Measurements from ENCODE around the gene SMIM33. TPM values are rescaled to one million over a fixed set of nuclear protein-coding genes. Genes with fewer than 3 reads are reported as not detected.
"Not testable (repeated sequence)": the region's sequence is repeated elsewhere in the genome, so short reads cannot be mapped to it uniquely, and the experiment has no call there.

Gene SMIM33
- polyA plus RNA-seq, 1 of the 3 experiments (the other 2 are of a cell fraction), result not detected

GRCh38 chr5:139478657-139479423 is 8.0 kb downstream of the SMIM33 start:
- H3K9me3 ChIP-seq; DNase-seq; H4K20me1 ChIP-seq (ENCODE audit: insufficient read depth); H3K27me3 ChIP-seq (ENCODE audit: insufficient read depth); POLR2A ChIA-PET; H3K9ac ChIP-seq; H3K4me3 ChIP-seq (ENCODE audit: low read depth in 2 of 2, low read length in 1 of 2); H3K4me2 ChIP-seq; H3K9me2 ChIP-seq; H3K27ac ChIP-seq (ENCODE audit: low read depth in 2 of 2, low read length in 1 of 2); H2AFZ ChIP-seq (ENCODE audit: low read depth): not testable (repeated sequence)
- H3K4me1 ChIP-seq (ENCODE audit: control insufficient read depth in 1 of 2, insufficient read depth in 2 of 2, low read depth in 1 of 2, low read length in 1 of 2), result peaks cover 14 to 16% of the 10 kb centered on the region in 2 experiments; a peak in 2 of 4 replicates
- 90% methylated on average over 9 of the region's 9 CpGs for WGBS (ENCODE audit: low lambda C conversion rate)
- H3F3A ChIP-seq (replicated peaks; ENCODE audit: insufficient read depth), result peaks cover 23% of the 10 kb centered on the region
- peaks cover 45% of the 10 kb centered on the region for H3K79me2 ChIP-seq (ENCODE audit: insufficient read depth)
- H3K36me3 ChIP-seq (replicated peaks in 1 of 2; ENCODE audit: control insufficient read depth in 1 of 2, insufficient read depth in 2 of 2, low read length in 1 of 2), result peaks cover 25 to 26% of the 10 kb centered on the region in 2 experiments
- CTCF ChIA-PET, result interaction anchor here (1.5 kb wide), 1 partner anchor 39 kb away, joined by 4 read pairs; no protein-coding TSS in a partner anchor

- Histone ChIP-seq H3F3A (replicated peaks; ENCODE audit: insufficient read depth) (peaks cover 27% of the 10 kb centered on the region), H3K79me2 (ENCODE audit: insufficient read depth) (peaks cover 45% of the 10 kb centered on the region), H3K36me3 (replicated peaks in 1 of 2; ENCODE audit: control insufficient read depth in 1 of 2, insufficient read depth in 2 of 2, low read length in 1 of 2) (peaks cover 25 to 26% of the 10 kb centered on the region in 2 experiments), H3K4me1 (ENCODE audit: control insufficient read depth in 1 of 2, insufficient read depth in 2 of 2, low read depth in 1 of 2, low read length in 1 of 2) (peaks cover 14% of the 10 kb centered on the region in 2 experiments; a peak in 2 of 4 replicates)
- CTCF ChIA-PET, result interaction anchor here (1.1 kb wide), 1 partner anchor 57 kb away, joined by 3 read pairs; no protein-coding TSS in a partner anchor
- H3K9me2 ChIP-seq; H4K20me1 ChIP-seq (ENCODE audit: insufficient read depth); H3K9me3 ChIP-seq; H2AFZ ChIP-seq (ENCODE audit: low read depth); H3K9ac ChIP-seq; H3K27ac ChIP-seq (ENCODE audit: low read depth in 2 of 2, low read length in 1 of 2); H3K4me2 ChIP-seq; DNase-seq; H3K27me3 ChIP-seq (ENCODE audit: insufficient read depth); POLR2A ChIA-PET; H3K4me3 ChIP-seq (ENCODE audit: low read depth in 2 of 2, low read length in 1 of 2): not testable (repeated sequence)
- WGBS (ENCODE audit: low lambda C conversion rate), result 96% methylated on average over 4 of the region's 4 CpGs
Observed at GRCh38 chr5:139479729-139480128, 8.9 kb downstream of the SMIM33 start.

DNA sequence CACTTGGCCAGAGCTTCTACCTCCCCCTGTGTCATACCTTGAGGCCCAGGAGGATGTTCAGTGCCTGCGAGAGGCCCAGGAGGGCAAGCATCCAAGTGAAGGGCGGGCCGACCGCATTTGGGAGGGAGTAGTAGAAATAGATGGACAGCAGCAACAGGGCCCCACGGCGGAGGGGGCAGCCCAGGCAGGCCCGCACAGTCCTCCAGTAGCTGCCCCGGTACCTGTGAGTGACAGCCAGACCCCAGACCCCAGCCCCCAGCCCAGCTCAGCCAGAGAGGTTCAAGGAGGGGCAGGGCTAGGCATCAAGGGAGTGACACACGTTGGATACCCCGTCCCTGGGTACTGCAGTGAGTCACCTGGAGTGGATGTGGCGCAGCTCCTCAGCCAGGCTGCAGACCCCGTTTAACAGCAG is 10.3 kb downstream of the SMIM33 start:
- ChIA-PET POLR2A (interaction anchor here (1.0 kb wide), 1 partner anchor 42 kb away, joined by 4 read pairs; the partner anchor contains the start of gene DNAJC18), CTCF (interaction anchor here (1.1 to 2.4 kb wide), 3 partner anchors 36 to 59 kb away, joined by 3 to 11 read pairs (median 5); no protein-coding TSS in a partner anchor)
- TF ChIP-seq, protein P1, sequence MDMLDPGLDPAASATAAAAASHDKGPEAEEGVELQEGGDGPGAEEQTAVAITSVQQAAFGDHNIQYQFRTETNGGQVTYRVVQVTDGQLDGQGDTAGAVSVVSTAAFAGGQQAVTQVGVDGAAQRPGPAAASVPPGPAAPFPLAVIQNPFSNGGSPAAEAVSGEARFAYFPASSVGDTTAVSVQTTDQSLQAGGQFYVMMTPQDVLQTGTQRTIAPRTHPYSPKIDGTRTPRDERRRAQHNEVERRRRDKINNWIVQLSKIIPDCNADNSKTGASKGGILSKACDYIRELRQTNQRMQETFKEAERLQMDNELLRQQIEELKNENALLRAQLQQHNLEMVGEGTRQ (IDR thresholded peaks at IDR 0.05; ENCODE audit: borderline replicate concordance, low read depth, low read length), result no peak
- TF ChIP-seq EP300 (IDR thresholded peaks at IDR 0.05; ENCODE audit: borderline replicate concordance in 1 of 2, low read depth in 1 of 2, low read length in 1 of 2), result no peak
- TF ChIP-seq GABPA (IDR thresholded peaks at IDR 0.05; ENCODE audit: low read depth), result no peak
- no peak for TF ChIP-seq RAD21 (IDR thresholded peaks at IDR 0.05; ENCODE audit: low read length)
- TF ChIP-seq, protein P2, sequence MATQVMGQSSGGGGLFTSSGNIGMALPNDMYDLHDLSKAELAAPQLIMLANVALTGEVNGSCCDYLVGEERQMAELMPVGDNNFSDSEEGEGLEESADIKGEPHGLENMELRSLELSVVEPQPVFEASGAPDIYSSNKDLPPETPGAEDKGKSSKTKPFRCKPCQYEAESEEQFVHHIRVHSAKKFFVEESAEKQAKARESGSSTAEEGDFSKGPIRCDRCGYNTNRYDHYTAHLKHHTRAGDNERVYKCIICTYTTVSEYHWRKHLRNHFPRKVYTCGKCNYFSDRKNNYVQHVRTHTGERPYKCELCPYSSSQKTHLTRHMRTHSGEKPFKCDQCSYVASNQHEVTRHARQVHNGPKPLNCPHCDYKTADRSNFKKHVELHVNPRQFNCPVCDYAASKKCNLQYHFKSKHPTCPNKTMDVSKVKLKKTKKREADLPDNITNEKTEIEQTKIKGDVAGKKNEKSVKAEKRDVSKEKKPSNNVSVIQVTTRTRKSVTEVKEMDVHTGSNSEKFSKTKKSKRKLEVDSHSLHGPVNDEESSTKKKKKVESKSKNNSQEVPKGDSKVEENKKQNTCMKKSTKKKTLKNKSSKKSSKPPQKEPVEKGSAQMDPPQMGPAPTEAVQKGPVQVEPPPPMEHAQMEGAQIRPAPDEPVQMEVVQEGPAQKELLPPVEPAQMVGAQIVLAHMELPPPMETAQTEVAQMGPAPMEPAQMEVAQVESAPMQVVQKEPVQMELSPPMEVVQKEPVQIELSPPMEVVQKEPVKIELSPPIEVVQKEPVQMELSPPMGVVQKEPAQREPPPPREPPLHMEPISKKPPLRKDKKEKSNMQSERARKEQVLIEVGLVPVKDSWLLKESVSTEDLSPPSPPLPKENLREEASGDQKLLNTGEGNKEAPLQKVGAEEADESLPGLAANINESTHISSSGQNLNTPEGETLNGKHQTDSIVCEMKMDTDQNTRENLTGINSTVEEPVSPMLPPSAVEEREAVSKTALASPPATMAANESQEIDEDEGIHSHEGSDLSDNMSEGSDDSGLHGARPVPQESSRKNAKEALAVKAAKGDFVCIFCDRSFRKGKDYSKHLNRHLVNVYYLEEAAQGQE (IDR thresholded peaks at IDR 0.05; ENCODE audit: low read depth, low read length), result no peak
- TF ChIP-seq FOXJ3 (CRISPR knock-in tag; IDR thresholded peaks at IDR 0.05), result no peak
- no peak for TF ChIP-seq ELF1 (IDR thresholded peaks at IDR 0.05)
- no peak for TF ChIP-seq NFIC (IDR thresholded peaks at IDR 0.05; ENCODE audit: borderline replicate concordance)
- TF ChIP-seq POLR2AphosphoS5 (IDR thresholded peaks at IDR 0.05; ENCODE audit: low read depth, low read length), result no peak
- peak; percentile 11 for DNase-seq
- Histone ChIP-seq H4K20me1 (ENCODE audit: insufficient read depth) (no peaks in the 10 kb centered on the region), H3K9me2 (no peaks in the 10 kb centered on the region), H3K79me2 (ENCODE audit: insufficient read depth) (peaks cover 45% of the 10 kb centered on the region), H3K36me3 (replicated peaks in 1 of 2; ENCODE audit: control insufficient read depth in 1 of 2, insufficient read depth in 2 of 2, low read length in 1 of 2) (peaks cover 16 to 26% of the 10 kb centered on the region in 2 experiments), H2AFZ (ENCODE audit: low read depth) (no peak overlapping the region), H3K27ac (ENCODE audit: low read depth in 2 of 2, low read length in 1 of 2) (peak overlapping the region; percentile 91 to 100), H3K9me3 (no peaks in the 10 kb centered on the region), H3K9ac (peak overlapping the region; percentile 84), H3K4me1 (ENCODE audit: control insufficient read depth in 1 of 2, insufficient read depth in 2 of 2, low read depth in 1 of 2, low read length in 1 of 2) (peaks cover 14% of the 10 kb centered on the region in 2 experiments; a peak in 2 of 4 replicates), H3K27me3 (ENCODE audit: insufficient read depth) (no peaks in the 10 kb centered on the region), H3K4me3 (ENCODE audit: low read depth in 2 of 2, low read length in 1 of 2) (peak overlapping the region; percentile 50 to 69), H3K4me2 (peak overlapping the region; percentile 96), H3F3A (replicated peaks; ENCODE audit: insufficient read depth) (peaks cover 25% of the 10 kb centered on the region)
- 61% methylated on average over 10 of the region's 12 CpGs for WGBS (ENCODE audit: low lambda C conversion rate)
